HG03139 (cell line): ENCODE results near the gene ITFG1.
"Not testable (repeated sequence)": the region's sequence is repeated elsewhere in the genome, so short reads cannot be mapped to it uniquely, and the experiment has no call there.

Source experiments
- ATAC-seq: cut with Tn5 transposase; IDR thresholded peaks from one replicate; pipeline ENCODE4 v1.9.1; 2021; ENCODE audit not compliant: unreplicated experiment

The ITFG1 gene

DNA sequence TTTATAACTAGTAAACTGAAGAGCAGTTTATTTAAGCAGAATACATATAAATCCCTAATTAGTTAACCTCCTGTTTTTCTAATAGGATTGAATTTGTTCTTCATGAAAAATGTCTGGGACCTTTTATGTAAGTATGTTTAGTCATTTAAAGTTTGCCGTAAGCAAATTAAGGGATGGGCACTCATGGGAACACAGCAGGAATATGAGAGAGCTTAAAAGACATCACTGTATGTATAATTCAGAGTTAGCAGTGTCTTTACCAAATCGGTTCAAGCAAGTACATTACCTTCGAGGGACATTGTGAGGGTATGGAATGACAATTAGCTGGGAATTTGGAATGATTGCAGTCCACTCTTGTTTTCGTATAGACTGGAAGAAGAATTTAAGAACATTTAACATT, 299.4 kb downstream of the ITFG1 start:
- no peak for ATAC-seq

DNA sequence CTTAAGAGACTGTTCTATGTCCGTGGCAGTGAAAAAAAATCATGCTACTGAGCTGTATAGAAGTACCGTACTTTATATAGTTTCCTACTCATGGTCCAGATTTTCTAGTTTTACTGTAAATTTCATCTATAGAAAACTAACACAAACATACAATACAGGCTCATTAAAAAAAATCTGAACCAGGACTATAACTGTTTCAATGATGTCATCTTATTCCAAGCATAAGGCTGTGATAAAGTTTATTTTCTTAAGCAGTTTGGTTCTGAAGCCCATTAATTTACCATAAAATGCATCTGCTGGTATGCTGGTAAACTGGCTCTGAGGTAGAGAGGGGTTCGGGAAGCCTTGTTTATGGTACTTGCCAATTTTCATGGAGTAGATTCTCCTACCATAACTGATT, 300.4 kb downstream of the ITFG1 start:
- no peak for ATAC-seq

GRCh38 chr16:47158992-47159391, 301.9 kb downstream of the ITFG1 start:
- ATAC-seq = no peak

DNA sequence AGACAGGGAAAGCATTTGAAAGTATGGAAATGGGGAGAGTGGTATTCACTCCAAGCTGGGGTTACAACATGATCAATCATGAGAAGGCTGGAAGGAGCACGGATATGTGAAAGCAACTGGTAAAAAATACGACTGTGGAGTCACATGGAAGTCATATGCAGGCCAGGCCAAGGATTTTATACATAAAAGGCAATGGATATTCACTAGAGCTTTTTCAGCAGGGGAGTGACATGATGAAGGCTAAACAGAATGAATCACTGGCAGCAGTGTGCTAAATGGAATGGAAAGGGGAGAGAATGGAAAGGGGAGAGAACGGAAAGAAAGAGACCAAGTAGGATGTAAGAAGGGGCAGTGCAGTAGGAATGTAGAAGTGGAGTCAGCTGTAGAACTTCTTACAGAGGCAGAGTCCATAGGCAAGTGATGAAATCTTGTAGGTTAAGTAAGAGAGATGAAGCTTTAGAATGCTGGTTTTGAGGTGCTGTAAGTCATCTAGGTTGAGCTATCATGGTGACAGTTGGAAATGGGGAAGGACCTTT, 304.1 kb downstream of the ITFG1 start:
- ATAC-seq = no peak

DNA sequence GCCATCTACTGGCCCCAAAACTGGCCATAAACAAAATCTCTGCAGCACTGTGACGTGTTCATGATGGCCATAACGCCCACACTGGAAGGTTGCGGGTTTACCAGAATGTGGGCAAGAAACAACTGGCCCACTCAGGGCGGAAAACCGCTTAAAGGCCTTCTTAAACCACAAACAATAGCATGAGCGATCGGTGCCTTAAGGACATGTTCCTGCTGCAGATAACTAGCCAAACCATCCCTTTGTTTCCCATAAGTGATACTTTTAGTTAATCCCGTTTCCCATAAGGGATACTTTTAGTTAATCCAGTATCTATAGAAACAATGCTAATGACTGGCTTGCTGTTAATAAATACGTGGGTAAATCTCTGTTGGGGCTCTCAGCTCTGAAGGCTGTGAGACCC, 308.4 kb downstream of the ITFG1 start:
- ATAC-seq = not testable (repeated sequence)

DNA sequence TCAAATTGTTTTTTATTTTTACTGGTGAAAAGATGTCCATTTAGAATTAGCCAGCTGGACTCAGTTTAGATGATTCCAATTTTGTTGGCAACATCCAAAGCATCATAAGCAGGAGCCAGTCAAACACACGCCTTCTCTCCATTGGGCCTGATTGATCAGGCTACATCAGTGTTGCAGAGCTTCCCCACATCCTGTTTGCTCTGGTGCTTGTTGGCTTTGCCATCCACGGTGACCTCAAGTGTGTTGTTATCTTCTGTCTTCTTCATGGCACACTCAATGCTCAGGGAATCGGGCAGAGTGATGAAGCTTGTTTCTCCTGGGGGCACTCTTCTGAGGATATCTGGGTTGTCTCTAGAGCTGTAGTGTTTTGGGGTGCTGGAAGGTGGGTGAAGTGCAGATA, 310.8 kb downstream of the ITFG1 start:
- ATAC-seq = no peak

DNA sequence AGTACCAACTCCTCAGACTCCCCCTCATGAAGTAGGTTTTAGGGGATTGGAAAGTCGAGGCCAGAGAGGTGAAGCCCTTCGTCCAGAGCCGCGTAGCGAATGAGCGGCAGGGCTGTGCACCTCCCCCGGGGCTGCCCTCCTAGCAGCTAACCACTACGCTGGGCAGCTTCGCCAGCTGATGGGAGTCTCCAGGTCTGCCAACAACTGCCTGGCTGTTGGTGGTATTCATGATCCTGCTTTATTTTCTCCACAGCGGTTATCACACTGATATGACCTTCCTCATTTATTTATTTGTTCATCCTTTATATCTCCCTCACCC, 316.3 kb downstream of the ITFG1 start:
- no peak for ATAC-seq

- ATAC-seq = peak; percentile 44
Observed at GRCh38 chr16:47143677-47144558, 316.9 kb downstream of the ITFG1 start, which contains the start of gene NETO2. Gene NETO2 (minus strand): TSS chr16:47143945. CDS start chr16:47143612, 333 bp downstream.

- ATAC-seq = peak; percentile 61
Observed at GRCh38 chr16:47142821-47143676, 317.8 kb downstream of the ITFG1 start.

DNA sequence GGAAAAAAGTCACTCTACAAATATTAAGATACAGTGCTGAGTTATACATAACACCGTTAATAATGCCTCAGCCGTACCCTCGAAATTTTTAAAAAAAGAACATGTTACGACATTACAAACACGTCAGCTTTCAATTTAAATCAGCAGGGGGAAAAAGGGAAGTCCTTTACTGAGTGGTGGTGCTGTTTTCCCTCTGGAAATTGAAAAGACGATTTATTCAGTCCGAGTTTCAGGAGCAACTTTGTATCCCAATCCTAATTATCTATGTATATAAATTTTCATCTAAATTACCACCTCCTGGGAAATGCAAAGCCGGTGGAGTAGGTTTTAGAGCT, 318.4 kb downstream of the ITFG1 start:
- ATAC-seq = no peak

GRCh38 chr16:47141773-47142485, 318.9 kb downstream of the ITFG1 start:
- peak; percentile 49 for ATAC-seq

GRCh38 chr16:47140686-47141085, 320.2 kb downstream of the ITFG1 start:
- ATAC-seq = no peak

DNA sequence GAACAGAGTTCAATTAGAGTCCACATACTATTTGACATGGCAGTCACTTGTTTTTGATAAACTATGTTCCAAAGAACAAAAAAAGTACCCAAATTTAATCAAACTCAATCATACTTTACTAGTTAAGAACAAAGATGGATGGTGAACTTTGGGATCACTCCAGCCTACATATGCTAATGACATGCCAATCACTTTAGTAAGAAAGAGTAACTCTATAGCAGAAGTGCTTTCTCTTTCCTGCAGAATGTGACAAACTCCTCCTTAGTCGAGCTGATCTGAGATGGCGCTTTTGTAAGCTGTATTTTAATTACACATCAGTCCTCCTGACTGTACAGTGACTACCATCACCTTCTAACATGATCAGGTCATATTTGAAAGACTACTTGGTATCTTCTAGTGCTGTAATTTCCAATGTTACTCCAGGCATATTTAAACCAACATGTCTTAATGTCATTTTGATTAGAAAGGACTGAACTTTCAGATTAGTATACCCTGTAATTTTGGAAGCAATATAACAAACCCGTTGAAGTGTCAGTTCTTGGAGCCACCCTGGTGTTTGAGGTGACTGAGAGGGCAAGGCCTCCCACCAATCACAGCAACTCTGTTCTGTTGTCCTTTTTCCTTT, 321.2 kb downstream of the ITFG1 start:
- no peak for ATAC-seq

GRCh38 chr16:47137925-47138324, 322.9 kb downstream of the ITFG1 start:
- ATAC-seq = not testable (repeated sequence)

GRCh38 chr16:47136099-47136842, 324.6 kb downstream of the ITFG1 start:
- no peak for ATAC-seq

GRCh38 chr16:47134550-47134949, 326.3 kb downstream of the ITFG1 start:
- ATAC-seq = no peak

DNA sequence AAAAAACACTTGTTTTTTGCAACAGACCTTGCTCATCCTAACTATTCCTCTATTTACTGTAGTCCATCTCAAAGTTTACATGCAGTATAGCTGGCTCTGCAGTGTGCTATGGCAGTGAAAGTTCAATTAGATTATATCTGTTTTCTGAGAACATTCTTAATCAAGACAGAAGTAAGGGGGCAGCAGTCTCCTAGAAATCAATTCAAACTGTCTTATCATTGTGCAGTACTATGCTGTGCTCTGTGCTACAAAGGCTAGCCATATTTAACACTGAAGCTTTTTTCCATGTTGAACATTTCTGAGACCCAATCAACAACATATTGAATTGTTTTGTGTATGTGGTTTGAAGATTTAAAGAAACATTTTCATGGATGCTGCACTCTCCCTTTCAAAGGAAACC, 328.6 kb downstream of the ITFG1 start:
- no peak for ATAC-seq

GRCh38 chr16:47129755-47130435, 331.0 kb downstream of the ITFG1 start:
- ATAC-seq = no peak

DNA sequence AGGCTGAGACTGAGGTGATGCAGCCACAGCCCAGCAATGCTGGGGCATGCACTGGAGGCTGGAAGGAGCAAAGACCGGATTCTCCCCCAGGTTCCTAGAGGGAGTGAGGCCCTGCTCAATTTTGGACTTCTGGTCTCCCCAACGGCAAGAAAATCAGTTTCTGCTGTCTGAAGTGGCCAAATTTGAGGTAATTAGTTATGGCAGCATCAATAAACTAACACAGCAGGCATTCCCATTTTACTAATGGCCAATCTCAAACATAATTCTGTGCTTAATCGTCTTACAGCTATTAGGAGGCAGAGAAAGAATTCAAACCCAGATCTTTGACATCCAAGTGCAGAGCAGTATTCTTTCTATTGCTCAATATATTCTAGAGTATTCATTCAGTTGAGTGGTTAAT, 333.3 kb downstream of the ITFG1 start:
- ATAC-seq = no peak

DNA sequence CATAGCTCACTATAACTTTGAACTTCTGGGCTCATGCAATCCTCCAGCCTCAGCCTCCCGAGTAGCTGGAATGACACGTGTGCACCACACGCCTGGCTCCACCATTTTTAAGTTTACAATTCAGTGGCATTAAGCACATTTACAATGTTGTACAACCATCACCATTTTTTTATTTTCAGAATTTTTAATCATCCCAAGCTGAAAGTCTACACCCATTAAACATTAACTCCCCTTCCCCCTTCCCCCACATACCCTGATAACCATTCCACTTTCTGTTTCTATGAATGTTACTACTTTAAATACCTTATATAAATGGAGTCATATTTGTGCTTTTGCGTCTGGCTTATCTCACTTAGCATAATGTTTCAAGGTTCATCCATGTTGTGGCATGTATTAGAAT, 335.1 kb downstream of the ITFG1 start:
- ATAC-seq = no peak
